ENCODE data around the gene ZNF160.

Gene ZNF160

GRCh38 chr19:53068199-53068598, 35.0 kb downstream of the ZNF160 start:
- Histone ChIP-seq H3K9me3 (peaks cover 3% of the 10 kb centered on the region), H3K36me3 (peaks cover 32% of the 10 kb centered on the region), H3K4me3 (ENCODE audit: low read depth, low read length) (no peak overlapping the region), H3K4me1 (no peaks in the 10 kb centered on the region), H3K27me3 (no peaks in the 10 kb centered on the region)
- DNase-seq = no peak
- TF ChIP-seq CTCF (IDR thresholded peaks at IDR 0.05; ENCODE audit: low read depth, low read length) = no peak

- Histone ChIP-seq H3K4me3 (ENCODE audit: low read depth, low read length) (no peak overlapping the region; the same call in 1 of the 2 replicates), H3K27me3 (no peaks in the 10 kb centered on the region)
Observed at GRCh38 chr19:53057904-53058580, 45.2 kb downstream of the ZNF160 start.

GRCh38 chr19:53055117-53055516, 48.1 kb downstream of the ZNF160 start:
- DNase-seq = no peak
- Histone ChIP-seq H3K4me3 (ENCODE audit: low read depth, low read length) (no peak overlapping the region), H3K9me3 (peaks cover 3% of the 10 kb centered on the region; the same call in 1 of the 2 replicates), H3K36me3 (no peaks in the 10 kb centered on the region), H3K27me3 (no peaks in the 10 kb centered on the region), H3K4me1 (no peaks in the 10 kb centered on the region)
- TF ChIP-seq CTCF (IDR thresholded peaks at IDR 0.05; ENCODE audit: low read depth, low read length) = no peak

More at GRCh38 chr19:53057904-53058580, 45.2 kb downstream of the ZNF160 start:
- TF ChIP-seq CTCF (IDR thresholded peaks at IDR 0.05; ENCODE audit: low read depth, low read length) = no peak
- peaks cover 3% of the 10 kb centered on the region; the same call in 1 of the 2 replicates for H3K9me3 ChIP-seq
- no peaks in the 10 kb centered on the region for H3K36me3 ChIP-seq
- DNase-seq = peak; percentile 35
- H3K4me1 ChIP-seq = no peaks in the 10 kb centered on the region

GRCh38 chr19:53047379-53047778, 55.8 kb downstream of the ZNF160 start:
- Histone ChIP-seq H3K4me3 (ENCODE audit: low read depth, low read length) (no peak overlapping the region), H3K9me3 (no peaks in the 10 kb centered on the region; the same call in 1 of the 2 replicates), H3K4me1 (no peaks in the 10 kb centered on the region), H3K27me3 (no peaks in the 10 kb centered on the region), H3K36me3 (no peaks in the 10 kb centered on the region)
- TF ChIP-seq CTCF (IDR thresholded peaks at IDR 0.05; ENCODE audit: low read depth, low read length) = no peak
- DNase-seq = no peak

- H3K27me3 ChIP-seq = no peaks in the 10 kb centered on the region
- no peak for DNase-seq
- H3K9me3 ChIP-seq = no peaks in the 10 kb centered on the region; the same call in 1 of the 2 replicates
- no peaks in the 10 kb centered on the region for H3K36me3 ChIP-seq
- TF ChIP-seq CTCF (IDR thresholded peaks at IDR 0.05; ENCODE audit: low read depth, low read length) = no peak
- H3K4me1 ChIP-seq = no peaks in the 10 kb centered on the region
- H3K4me3 ChIP-seq (ENCODE audit: low read depth, low read length) = no peak overlapping the region
Observed at GRCh38 chr19:53045536-53045935, 57.7 kb downstream of the ZNF160 start.

GRCh38 chr19:53041366-53041765, 61.9 kb downstream of the ZNF160 start:
- Histone ChIP-seq H3K9me3 (no peaks in the 10 kb centered on the region; the same call in 1 of the 2 replicates), H3K27me3 (no peaks in the 10 kb centered on the region), H3K4me3 (ENCODE audit: low read depth, low read length) (no peak overlapping the region), H3K36me3 (no peaks in the 10 kb centered on the region), H3K4me1 (no peaks in the 10 kb centered on the region)
- no peak for DNase-seq
- no peak for TF ChIP-seq CTCF (IDR thresholded peaks at IDR 0.05; ENCODE audit: low read depth, low read length)
